Vagina (tissue), 2 donors: Measurements from ENCODE around the gene ICAM5.

Experiments used
- POLR2A ChIP-seq, 2 donors: fragments of 450-650 bp; IDR thresholded peaks; one replicate each; pipeline ENCODE4 v1.6.1; 2017; ENCODE audit warnings: antibody characterized with exemption in 2 of 2, mild to moderate bottlenecking in 2 of 2, moderate library complexity in 2 of 2
- TF ChIP-seq, protein P1 (sequence below), 3 experiments: fragments of 450-650 bp in 2 of 3; fragments of 200-600 bp in 1 of 3; sonication (generic) in 1 of 3; IDR thresholded peaks; one replicate each; pipeline ENCODE4 v1.5.1; 2017 to 2019; ENCODE audit warnings: antibody characterized with exemption in 3 of 3, mild to moderate bottlenecking in 2 of 3, moderate library complexity in 2 of 3

DNA sequence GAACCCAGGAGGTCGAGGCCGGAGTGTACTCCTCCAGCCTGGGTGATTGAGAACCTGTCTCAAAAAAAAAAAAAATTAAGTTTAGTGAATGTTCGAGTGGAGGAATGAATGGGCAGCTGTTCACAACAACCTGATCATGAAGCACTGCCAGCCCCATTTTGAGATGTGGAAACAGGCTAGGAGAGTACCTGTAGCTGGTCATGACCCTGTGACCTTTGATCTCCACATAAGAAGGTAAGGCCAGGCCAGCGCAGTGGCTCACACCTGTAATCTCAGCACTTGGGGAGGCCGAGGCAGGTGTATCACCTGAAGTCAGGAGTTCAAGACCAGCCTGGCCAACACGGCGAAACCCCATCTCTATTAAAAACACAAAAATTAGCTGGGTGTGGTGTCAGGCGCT, 36.0 kb downstream of the ICAM5 start:
- no peak for TF ChIP-seq POLR2A (IDR thresholded peaks at IDR 0.05)
- TF ChIP-seq, protein P1, sequence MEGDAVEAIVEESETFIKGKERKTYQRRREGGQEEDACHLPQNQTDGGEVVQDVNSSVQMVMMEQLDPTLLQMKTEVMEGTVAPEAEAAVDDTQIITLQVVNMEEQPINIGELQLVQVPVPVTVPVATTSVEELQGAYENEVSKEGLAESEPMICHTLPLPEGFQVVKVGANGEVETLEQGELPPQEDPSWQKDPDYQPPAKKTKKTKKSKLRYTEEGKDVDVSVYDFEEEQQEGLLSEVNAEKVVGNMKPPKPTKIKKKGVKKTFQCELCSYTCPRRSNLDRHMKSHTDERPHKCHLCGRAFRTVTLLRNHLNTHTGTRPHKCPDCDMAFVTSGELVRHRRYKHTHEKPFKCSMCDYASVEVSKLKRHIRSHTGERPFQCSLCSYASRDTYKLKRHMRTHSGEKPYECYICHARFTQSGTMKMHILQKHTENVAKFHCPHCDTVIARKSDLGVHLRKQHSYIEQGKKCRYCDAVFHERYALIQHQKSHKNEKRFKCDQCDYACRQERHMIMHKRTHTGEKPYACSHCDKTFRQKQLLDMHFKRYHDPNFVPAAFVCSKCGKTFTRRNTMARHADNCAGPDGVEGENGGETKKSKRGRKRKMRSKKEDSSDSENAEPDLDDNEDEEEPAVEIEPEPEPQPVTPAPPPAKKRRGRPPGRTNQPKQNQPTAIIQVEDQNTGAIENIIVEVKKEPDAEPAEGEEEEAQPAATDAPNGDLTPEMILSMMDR (IDR thresholded peaks at IDR 0.05) = no peak
